Activated CD4-positive, alpha-beta T cell treated with anti-CD3 and anti-CD28 coated beads, Interleukin-2, amount 50 U/mL, for 4 hours (primary cell): ENCODE results near the gene AKIP1.
"Not testable (repeated sequence)": the region's sequence is repeated elsewhere in the genome, so short reads cannot be mapped to it uniquely, and the experiment has no call there.

ENCODE experiments used
- DNase-seq, 2 experiments: peaks; one replicate each; pipeline ENCODE4 v3.0.0-alpha.2; 2020

Gene AKIP1, protein sequence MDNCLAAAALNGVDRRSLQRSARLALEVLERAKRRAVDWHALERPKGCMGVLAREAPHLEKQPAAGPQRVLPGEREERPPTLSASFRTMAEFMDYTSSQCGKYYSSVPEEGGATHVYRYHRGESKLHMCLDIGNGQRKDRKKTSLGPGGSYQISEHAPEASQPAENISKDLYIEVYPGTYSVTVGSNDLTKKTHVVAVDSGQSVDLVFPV

DNA sequence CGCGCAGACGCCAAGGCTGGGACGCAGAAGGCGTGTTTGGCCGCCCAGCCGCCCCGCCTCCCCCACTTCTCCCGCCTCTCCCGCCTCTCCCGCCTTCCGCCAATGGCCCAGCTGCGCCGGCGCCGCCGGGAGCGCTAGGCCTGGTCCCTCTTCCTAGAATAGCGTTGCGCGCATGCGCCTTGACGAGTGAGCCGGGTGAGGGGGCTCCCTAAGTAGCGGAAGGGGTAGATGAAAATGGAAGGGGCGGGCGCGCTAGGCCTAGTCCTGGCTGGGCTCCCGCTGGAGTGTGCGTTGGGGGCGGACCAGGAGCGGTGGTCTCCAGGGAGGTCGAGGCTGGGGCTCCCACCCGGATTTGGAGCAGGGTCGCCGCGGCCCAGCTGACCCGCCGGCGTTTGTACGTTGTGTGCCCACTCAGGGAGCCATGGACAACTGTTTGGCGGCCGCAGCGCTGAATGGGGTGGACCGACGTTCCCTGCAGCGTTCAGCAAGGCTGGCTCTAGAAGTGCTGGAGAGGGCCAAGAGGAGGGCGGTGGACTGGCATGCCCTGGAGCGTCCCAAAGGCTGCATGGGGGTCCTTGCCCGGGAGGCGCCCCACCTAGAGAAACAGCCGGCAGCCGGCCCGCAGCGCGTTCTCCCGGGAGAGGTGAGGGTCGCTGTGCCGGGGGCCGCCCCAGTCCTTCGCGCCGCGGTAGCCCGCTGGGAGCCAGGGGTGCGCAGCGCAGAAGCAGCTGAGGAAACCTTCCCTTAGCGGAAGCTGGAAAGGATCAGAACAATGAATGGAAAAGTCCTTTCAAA, at the start of gene AKIP1:
Gene AKIP1, plus strand, starts transcription at position 161 of the 795 bp plus-strand sequence. Its CDS starts 261 bp downstream, at position 422.
- peak; percentile 56 to 61 for DNase-seq

DNA sequence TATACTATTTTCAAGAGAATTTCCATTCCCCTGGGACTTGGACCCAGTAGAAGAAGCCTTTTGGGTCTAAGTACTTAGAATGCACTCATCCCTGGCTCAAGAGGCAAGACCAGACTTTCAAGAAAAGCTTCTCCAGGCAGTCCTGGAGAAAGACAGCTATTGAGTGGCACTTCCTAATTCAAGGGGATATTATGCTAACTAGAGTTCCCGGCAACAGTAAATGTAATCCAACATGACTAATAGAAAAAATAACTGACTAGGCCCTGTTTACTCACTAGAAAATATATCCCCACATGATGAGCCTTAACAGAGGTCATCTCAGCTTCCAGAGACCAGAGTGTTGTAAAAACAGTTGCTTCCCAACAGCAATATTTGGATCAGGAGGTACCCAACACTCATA, 47.2 kb upstream of the AKIP1 start:
- no peak for DNase-seq

DNA sequence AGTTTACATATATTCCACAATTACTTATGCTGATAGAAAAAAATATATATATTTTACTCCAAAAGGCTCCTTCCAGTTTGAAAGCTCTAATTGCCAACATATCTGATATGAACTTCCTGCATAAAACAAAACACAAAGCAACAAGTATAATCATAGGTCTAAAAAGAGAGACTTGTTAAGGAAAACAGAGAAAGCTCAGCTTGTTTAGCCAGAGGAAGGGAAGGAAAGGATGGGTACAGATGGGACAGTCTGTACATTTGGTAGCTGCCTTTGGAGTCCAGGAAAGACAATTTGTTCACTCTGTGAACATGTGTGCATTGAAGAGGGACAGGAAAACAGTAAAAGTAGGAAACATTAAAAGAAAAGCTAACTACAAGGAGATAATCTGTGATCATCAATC, 45.7 kb upstream of the AKIP1 start:
- no peak for DNase-seq

DNA sequence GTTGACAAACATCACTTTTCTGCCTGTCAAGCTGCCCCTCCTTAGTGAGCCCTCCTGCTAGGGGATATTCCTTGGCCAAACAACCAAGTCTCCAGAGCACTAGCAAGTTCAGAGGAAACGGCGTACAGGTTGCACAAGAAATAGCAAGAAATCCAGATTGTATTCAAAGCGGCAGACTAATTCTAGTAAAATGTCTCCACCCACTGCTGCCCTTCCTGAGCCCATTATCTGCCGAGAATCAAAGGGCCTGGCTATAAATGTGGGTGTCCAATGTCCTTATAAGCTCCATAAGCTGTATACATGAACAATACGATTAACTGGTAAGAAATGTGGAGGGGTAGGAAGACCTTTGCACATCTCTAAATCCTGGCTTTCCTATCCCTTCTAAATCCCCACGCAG, 44.0 kb upstream of the AKIP1 start:
- no peak for DNase-seq

DNA sequence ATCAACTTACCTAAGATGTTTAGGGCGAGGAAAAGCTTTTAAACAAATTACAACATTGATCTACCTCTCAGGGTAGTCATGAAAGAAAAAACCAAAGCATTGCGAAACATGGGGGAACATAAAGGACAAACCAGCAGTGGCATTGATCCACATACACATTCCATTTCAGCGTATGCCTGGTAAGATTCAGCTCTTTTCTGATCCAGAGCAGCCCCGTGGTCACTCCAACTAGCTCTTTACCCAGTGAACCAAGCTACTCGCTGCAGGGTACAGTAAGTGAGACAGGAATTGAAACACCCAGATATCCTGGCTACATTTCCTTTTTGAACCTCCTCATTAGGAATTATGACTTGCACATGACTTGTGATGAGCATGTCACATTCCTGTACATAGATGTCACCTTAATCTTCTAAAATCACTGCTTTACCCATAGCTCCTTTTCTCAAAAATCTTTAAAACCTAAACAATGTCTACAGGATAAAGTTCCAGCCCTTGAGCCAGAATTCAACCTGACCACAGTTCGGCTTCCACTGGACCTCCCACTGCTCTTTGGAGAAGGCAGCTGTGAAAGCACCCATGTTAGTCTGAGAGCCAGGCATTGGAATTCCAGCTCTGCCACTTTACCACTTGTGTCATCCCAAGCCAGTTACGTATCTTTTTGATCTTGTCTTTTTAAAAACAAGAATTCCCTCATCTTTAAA, 42.9 kb upstream of the AKIP1 start:
- DNase-seq: no peak

DNA sequence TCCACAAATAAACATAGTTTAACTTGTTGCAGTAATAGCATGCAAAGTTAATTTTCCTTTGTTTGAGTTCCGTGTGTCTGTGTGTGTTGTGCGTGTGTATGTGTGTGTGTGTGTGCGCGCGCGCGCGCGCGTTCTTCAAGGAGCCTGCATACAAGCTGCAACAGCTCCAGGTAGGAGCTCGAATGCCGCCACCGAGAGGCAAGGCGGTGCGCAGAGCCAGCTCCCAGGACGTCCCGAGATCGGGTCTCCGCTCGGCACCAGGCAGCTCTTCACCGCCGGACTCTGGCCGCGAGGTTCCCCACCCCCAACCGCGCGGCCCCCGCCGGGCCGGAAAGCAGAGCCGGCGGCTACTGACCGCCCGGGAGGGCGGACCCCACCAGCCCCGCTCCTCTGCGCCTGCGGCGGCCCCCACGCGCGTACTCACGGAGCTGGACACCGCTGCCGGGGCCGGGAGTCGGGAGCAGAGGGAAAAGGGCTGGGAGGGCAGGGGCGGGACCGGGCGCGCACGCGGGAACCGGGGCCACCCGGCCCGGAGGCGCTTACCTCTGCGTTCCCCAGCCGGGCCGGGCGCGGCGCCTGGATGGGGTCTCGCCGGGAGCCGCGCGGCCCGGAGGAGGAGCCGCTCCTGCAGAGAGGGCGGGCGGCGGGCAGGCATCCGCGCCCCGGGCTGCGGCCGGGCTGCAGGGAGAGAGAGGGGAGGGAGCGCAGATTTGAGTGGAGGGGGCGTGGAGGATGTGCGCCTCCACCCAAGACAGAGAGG, 40.4 kb upstream of the AKIP1 start:
- no peak for DNase-seq

DNA sequence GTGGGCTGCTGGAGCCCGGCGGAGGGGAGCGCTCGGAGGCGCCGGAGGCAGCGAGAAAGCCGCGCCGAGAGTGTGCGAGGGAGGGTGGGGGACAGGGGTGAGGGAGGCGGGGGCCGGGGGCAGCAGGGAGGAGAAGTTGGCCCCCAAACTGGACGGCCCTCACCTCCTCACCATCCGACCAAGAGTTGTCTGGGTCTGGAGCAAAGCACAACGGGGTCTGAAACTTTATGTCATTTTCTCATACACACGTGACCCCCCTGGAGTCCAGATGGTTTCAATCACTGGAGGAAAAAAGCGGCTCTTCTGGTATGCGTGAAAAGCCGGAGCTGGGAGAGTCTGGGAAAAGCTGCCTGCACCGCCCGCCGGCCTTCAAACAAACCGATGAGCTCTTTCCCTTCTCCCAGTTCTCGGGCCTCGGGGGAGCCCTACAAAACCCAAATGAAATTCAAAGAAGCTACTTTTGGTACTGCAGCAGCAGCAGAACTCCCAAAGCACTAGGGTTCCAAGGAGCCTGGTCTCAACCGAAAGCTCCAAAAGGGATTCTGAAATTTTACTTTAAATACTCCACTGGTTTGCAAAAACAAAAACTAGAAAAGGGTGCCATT, 39.7 kb upstream of the AKIP1 start:
- DNase-seq: no peak

DNA sequence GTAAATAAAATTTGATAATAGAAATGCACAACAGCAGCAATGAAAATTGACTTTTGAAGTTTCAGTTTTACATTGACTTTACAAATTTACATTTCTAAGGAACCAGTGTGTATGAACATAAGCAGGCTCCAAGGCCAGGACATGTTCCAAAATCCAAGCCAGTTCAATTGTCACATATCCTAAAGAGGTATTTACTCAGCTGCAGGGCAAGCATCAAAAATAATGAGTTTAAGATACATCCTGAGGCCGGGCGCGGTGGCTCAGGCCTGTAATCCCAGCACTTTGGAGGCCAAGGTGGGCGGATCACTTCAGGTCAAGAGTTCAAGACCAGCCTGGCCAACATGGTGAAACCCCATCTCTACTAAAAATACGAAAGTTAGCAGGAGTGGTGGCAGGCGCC, 39.0 kb upstream of the AKIP1 start:
- DNase-seq: no peak

DNA sequence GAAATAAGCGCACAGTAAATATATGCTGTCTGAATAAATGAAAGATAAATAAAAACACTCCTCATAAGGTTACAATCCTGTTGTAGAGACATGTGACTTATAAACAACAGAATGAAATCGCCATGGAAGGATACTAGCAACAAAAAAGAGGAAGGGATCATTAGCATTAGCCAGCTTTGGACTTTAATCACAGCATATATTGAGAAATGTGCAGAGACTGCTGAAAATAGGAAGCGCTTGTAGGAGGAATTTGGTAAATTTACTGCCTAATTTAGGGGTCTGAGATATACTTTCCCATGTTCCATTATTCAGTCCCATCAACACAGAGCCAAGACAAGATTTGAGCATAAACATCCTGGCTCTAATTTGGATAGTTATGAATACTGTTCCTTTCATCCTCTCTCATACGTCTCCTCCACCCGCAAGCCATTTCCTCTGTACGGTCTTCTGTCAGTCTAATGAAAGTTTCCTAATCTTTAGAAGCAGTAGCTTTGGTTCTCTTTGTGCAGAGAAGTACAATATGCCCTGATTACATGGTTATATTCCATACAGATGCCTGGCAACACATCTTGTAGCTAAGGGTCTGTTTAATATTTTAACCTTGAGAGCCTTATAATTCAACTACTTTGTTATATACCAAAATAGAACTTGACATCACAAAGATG, 37.1 kb upstream of the AKIP1 start:
- DNase-seq: no peak

DNA sequence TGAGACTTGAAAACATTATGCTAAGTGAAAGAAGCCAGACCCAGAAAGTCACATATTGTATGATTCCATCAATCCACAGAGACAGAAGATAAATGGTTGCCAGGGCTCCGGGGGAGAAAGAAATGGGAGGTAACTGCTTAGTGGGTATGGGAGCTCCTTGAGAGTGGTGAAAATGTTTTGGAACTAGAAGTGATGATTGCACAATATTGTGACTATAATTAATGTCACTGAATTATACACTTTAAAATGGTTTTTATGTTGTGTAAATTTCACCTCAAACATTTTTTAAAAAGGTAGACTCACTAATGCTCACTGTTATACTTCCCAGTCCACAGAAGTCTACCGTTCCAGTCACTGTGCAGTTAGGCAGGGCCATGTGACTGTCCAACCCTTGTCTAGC, 32.2 kb upstream of the AKIP1 start:
- DNase-seq: no peak

DNA sequence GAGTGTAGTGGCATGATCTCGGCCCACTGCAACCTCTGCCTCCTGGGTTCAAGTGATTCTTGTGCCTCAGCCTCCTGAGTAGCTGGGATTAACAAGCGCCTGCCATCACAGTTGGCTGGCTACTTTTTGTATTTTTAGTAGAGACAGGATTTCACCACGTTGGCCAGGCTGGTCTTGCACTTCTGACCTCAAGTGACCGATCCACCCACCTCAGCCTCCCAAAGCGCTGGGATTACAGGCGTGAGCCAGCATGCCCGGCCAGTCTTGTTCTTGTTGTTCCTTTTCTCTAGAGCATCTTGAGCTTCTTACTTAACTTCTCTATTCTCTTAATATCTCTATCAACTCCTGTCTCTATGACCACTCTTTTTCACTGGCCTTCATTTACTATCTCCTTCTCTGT, 29.4 kb upstream of the AKIP1 start:
- DNase-seq: not testable (repeated sequence)

DNA sequence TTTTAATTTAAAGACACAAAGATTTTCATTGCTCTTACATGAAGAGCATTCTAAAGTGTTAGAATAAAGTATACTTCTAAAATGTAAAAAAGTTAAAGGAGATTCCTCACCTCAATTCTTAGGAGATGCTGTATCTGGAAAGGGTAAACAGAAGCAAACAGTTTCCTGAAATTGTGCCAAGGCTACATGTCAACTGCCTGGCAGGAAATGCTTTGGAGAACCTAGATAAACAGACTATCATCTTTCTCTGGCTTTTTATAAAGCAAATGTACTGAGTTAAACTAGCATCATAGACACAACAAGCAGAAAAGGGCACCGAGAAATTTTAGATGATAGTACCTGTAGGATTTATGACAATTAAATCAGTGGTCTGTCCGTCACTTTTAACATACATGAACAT, 24.7 kb upstream of the AKIP1 start:
- DNase-seq: no peak

DNA sequence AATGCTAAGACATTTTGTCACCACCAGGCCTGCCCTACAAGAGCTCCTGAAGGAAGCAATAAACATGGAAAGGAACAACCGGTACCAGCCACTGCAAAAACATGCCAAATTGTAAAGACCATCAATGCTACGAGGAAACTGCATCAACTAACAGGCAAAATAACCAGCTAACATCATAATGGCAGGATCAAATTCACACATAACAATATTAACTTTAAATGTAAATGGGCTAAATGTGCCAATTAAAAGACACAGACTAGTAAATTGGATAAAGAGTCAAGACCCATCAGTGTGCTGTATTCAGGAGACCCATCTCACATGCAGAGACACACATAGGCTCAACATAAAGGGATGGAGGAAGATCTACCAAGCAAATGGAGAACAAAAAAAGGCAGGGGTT, 19.8 kb upstream of the AKIP1 start:
- not testable (repeated sequence) for DNase-seq

DNA sequence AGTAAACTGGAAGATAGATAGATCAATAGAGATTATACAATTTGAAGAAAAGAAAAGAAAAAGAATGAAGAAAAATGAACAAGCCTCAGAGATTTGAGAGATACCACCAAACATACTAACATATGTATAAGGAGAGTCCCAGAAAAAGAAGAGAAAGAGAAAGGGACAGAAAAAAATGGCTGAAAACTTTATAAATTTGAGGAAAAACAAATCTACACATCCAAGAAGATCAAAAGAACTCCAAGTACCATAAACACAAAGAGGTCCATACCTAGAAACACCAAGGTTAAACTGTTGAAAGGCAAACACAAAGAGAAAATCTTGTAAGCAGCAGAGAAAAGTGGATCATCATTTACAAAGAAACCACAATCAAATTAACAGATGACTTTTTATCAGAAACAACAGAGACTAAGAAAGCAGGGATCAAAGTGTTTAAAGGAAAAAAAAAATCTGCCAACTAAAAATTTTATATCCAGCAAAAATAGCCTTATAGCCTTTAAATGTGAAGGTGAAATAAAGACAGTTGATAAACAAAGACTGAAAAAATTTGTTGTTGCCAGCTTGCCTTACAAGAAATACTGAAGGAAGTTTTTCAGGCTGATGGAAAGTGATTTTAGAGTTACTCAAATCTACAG, 11.8 kb upstream of the AKIP1 start:
- DNase-seq: no peak

DNA sequence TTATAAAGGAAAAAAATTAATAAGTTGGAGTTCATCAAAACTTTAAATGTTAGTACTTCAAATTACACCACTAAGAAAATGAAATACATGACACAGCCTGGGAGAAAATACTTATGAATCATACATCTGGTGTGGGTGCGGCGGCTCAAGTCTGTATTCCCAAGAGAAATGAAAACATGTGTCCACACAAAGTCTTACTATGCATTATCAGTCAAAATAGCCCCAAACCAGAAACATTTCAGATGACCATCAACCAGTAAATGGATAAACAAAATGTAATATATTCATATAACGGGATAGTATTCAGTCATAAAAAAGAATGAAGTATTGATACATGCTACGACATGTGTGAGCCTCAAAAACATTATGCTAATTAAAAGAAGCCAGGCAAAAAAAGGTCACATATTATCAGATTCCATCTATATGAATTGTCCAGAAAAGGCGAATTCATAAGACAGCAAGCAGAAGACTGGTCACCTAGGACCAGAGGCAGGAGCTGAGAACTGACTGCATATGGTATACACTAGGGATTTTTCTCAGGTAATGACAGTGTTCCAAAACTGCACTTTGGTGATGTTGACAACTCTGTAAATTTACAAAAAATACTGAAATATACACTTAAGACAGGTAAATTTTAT, 5.3 kb upstream of the AKIP1 start:
- DNase-seq: no peak

DNA sequence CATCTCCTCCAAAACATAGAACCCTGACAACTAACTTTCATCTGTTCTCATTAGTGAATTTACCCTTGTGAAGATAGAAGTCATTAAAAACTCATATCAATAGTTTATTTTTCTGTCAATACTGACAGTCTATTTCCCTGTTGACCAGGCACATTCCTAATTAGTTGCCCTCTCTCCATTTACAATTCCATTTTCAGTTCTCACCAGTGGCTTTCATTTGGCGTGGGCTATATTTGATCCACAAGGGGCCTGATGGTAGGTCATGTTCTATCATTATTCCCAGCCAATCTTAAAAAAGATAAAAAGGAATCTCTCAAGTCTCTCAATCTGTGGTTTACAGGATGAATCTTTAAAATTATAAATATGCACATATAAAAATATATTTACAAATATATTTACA, 3.9 kb upstream of the AKIP1 start:
- DNase-seq: no peak

DNA sequence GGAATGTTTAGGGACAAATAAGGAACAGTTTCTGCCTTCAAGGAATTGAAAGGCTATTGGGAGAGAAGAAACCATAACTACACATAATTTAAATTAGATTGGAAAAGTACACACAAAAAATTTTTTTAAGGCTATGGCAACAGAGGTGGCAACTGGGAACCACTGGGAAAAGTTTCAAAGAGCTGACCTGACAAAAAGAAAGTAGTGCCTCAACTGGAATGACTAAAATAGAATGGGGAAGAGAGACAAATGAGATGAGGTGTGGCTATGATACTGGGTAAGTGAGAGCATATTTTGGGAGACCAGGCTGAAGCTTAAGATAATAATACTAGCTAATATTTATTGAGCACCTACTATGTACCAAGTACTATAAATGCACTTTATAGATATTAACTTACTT, 2.9 kb upstream of the AKIP1 start:
- DNase-seq: no peak

DNA sequence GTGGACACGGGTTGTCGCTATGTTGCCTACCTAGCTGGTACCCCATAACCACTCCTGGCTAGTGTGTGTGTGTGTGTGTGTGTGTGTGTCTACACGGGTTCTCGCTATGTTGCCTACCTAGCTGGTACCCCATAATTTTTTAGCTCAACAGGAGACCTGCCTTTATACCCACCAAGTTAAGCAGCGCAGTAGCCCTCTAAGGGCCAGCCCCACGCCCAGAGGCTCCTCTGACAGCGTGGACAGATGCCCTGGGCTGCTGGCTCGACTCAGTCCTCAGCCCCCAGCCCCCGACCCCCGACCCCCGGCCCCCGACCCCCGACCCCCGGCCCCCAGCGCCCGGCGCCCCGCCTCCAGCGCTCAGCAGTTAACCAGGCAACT, 351 bp upstream of the AKIP1 start:
- no peak for DNase-seq

DNA sequence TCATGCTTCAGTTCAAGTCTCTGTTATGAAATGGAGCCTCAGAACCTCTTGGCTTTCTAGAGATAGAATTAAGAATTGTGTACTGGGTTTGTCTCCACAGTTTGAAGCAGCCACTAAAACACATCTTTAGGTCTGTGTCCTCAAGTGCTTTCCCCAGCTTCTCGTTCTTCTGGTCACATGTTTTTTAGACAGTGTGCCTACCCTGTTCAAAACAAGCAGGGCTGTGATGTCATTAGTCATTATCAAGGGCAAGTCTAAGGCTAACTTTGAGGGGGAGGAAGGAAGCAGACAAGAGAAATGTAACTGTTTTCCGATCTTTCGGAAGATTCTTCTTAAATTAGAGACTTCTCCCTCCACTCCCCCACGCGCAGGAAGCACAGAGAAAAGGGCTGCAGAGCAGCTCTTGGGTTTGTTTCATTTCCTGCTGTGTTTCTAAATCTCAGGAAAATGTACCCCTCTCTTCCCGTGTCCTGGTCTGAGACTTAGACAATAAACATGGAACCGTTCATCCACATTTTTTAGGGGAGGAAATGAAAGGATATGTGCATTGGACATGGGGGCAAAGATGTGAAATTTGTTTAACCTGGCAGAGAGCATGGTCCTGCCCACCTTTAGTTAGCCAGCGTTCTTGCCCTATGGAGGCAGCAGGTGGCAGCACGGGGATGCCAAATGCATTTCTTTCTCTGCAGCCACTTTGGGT, 3.1 kb downstream of the AKIP1 start:
- DNase-seq: peak; percentile 35 to 37

DNA sequence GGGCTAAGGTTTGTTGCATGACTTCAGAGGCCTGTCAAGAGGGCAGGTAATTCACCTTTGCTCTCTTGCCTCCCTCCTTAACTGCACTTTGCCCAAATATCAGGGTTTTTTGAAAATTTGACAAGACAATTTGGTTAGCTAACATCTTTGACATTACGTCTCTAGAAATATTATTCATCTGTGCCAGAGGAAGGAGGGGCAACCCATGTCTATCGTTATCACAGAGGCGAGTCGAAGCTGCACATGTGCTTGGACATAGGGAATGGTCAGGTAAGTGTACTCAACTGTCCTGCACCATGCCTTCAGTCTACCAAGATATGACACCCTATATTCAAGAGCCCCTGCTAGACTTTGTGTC, 3.7 kb downstream of the AKIP1 start:
- DNase-seq: no peak
